MM.1S (cell line): Measurements from ENCODE around the gene GRAMD1A.

ENCODE experiments used
- DNase-seq: peaks from one replicate; pipeline ENCODE4 v3.0.0-alpha.2; 2015
- H2AFZ ChIP-seq: fragments of 300-600 bp; sonication (generic); 2 replicates; pipeline ENCODE4 v1.6.0; 2016; ENCODE audit warnings: antibody characterized with exemption, low read length
- H3F3A ChIP-seq: fragments of 300-600 bp; sonication (generic); 2 replicates; pipeline ENCODE4 v1.6.1; 2016; ENCODE audit warnings: mild to moderate bottlenecking, antibody characterized with exemption, low read length, moderate library complexity, mixed read lengths; ENCODE audit not compliant: insufficient read depth
- H3K27ac ChIP-seq: fragments of 300-600 bp; sonication (generic); 2 replicates; pipeline ENCODE4 v1.5.1; 2016; ENCODE audit warnings: mild to moderate bottlenecking, low read length
- H3K27me3 ChIP-seq: fragments of 300-600 bp; sonication (generic); replicated peaks from 2 replicates; pipeline ENCODE4 v1.6.0; 2016; ENCODE audit warnings: low read length; ENCODE audit not compliant: insufficient read depth
- H3K36me3 ChIP-seq: fragments of 300-600 bp; sonication (generic); replicated peaks from 2 replicates; pipeline ENCODE4 v1.6.1; 2016; ENCODE audit warnings: mild to moderate bottlenecking, low read length, mixed read lengths; ENCODE audit not compliant: insufficient read depth
- H3K4me1 ChIP-seq: fragments of 300-600 bp; sonication (generic); 2 replicates; pipeline ENCODE4 v1.6.1; 2016; ENCODE audit warnings: low read length, mixed read lengths
- H3K4me2 ChIP-seq: fragments of 300-600 bp; sonication (generic); 2 replicates; pipeline ENCODE4 v1.6.0; 2016; ENCODE audit warnings: low read depth, low read length
- H3K4me3 ChIP-seq: fragments of 300-600 bp; sonication (generic); 2 replicates; pipeline ENCODE4 v1.5.1; 2016; ENCODE audit warnings: low read length, mixed read lengths
- H3K79me2 ChIP-seq: fragments of 300-600 bp; sonication (generic); 2 replicates; pipeline ENCODE4 v1.6.1; 2016; ENCODE audit warnings: mixed run types, low read length, mixed read lengths
- H3K9ac ChIP-seq: fragments of 300-600 bp; sonication (generic); 2 replicates; pipeline ENCODE4 v1.6.1; 2016; ENCODE audit warnings: low read length, mixed read lengths
- H3K9me2 ChIP-seq: fragments of 300-600 bp; sonication (generic); replicated peaks from 2 replicates; pipeline ENCODE4 v1.6.1; 2016; ENCODE audit warnings: mild to moderate bottlenecking, low read length, mixed read lengths; ENCODE audit not compliant: insufficient read depth
- H3K9me3 ChIP-seq: fragments of 300-600 bp; sonication (generic); replicated peaks from 2 replicates; pipeline ENCODE4 v1.6.1; 2016; ENCODE audit warnings: mild to moderate bottlenecking, low read length, mixed read lengths; ENCODE audit not compliant: insufficient read depth
- H4K20me1 ChIP-seq: fragments of 300-600 bp; sonication (generic); 2 replicates; pipeline ENCODE4 v1.6.1; 2016; ENCODE audit warnings: mild to moderate bottlenecking, low read length, moderate library complexity, mixed read lengths; ENCODE audit not compliant: insufficient read depth
- CTCF ChIP-seq: fragments of 300-600 bp; sonication (generic); IDR thresholded peaks from 2 replicates; pipeline ENCODE4 v1.5.1; 2016; ENCODE audit warnings: antibody characterized with exemption, low read length, mixed read lengths
- EZH2 ChIP-seq: fragments of 300-600 bp; sonication (generic); optimal IDR thresholded peaks from 2 replicates; pipeline ENCODE3; 2017; ENCODE audit warnings: low read depth, mild to moderate bottlenecking, antibody characterized with exemption, low read length, mixed read lengths
- EZH2phosphoT487 ChIP-seq: fragments of 300-600 bp; sonication (generic); IDR thresholded peaks from 2 replicates; pipeline ENCODE4 v1.6.1; 2018; ENCODE audit warnings: antibody characterized with exemption, low read length

The GRAMD1A gene

GRCh38 chr19:35075202-35076025, 75.3 kb downstream of the GRAMD1A start:
- no peaks in the 10 kb centered on the region for H3K9me3 ChIP-seq
- H4K20me1 ChIP-seq, result no peaks in the 10 kb centered on the region
- H3K27ac ChIP-seq, result no peak overlapping the region
- peaks cover 90% of the 10 kb centered on the region for H3K27me3 ChIP-seq
- TF ChIP-seq EZH2 (no peak), CTCF (no peak), EZH2phosphoT487 (no peak)
- no peak overlapping the region for H3K4me2 ChIP-seq
- no peaks in the 10 kb centered on the region for H3K79me2 ChIP-seq
- H3K4me1 ChIP-seq, result no peaks in the 10 kb centered on the region
- H3K9me2 ChIP-seq, result no peaks in the 10 kb centered on the region
- no peak for DNase-seq
- H3F3A ChIP-seq, result no peaks in the 10 kb centered on the region
- H3K4me3 ChIP-seq, result no peak overlapping the region
- H2AFZ ChIP-seq, result no peak overlapping the region
- no peak overlapping the region for H3K9ac ChIP-seq
- no peaks in the 10 kb centered on the region for H3K36me3 ChIP-seq

- no peaks in the 10 kb centered on the region for H3K4me1 ChIP-seq
- no peak overlapping the region for H3K4me3 ChIP-seq
- H3K9ac ChIP-seq, result no peak overlapping the region
- H3K4me2 ChIP-seq, result no peak overlapping the region
- no peaks in the 10 kb centered on the region for H3K9me2 ChIP-seq
- H3K36me3 ChIP-seq, result no peaks in the 10 kb centered on the region
- H2AFZ ChIP-seq, result no peak overlapping the region
- peaks cover 90% of the 10 kb centered on the region for H3K27me3 ChIP-seq
- H3K79me2 ChIP-seq, result no peaks in the 10 kb centered on the region
- no peaks in the 10 kb centered on the region for H3F3A ChIP-seq
- H3K27ac ChIP-seq, result no peak overlapping the region
- no peak for DNase-seq
- no peak for TF ChIP-seq CTCF
- no peak for TF ChIP-seq EZH2
- no peak for TF ChIP-seq EZH2phosphoT487
- H4K20me1 ChIP-seq, result no peaks in the 10 kb centered on the region
- H3K9me3 ChIP-seq, result no peaks in the 10 kb centered on the region
Measured at GRCh38 chr19:35076026-35076370, 75.9 kb downstream of the GRAMD1A start.
